Activated naive CD4-positive, alpha-beta T cell treated with anti-CD3 and anti-CD28 coated beads, Interleukin-2, amount 50 U/mL, for 72 hours (primary cell): ENCODE results near the gene PCDHGB4. TPM values are rescaled to one million over a fixed set of nuclear protein-coding genes. Genes with fewer than 3 reads are reported as not detected.
"Not testable (repeated sequence)": the region's sequence is repeated elsewhere in the genome, so short reads cannot be mapped to it uniquely, and the experiment has no call there.

Source experiments
- ATAC-seq, 2 donors: fragments of 150-1000 bp; cut with Tn5 transposase; 2 replicates each; pipeline ENCODE4 v1.10.0; 2021; ENCODE audit warnings: mild to moderate bottlenecking in 2 of 2, moderate library complexity in 2 of 2
- DNase-seq, 2 donors: peaks; one replicate each; pipeline ENCODE4 v3.0.0; 2021 to 2022; ENCODE audit warnings: low spot score in 2 of 2
- H3K27ac Mint-ChIP-seq, 2 donors: one replicate each; pipeline ENCODE4 v1.8.0; 2022; ENCODE audit warnings: mild to moderate bottlenecking in 2 of 2, mixed read lengths in 2 of 2
- H3K36me3 Mint-ChIP-seq, 2 donors: one replicate each; pipeline ENCODE4 v1.8.0; 2022; ENCODE audit warnings: mixed read lengths in 2 of 2
- H3K9me3 Mint-ChIP-seq, 2 donors: one replicate each; pipeline ENCODE4 v1.8.0; 2022; ENCODE audit warnings: mixed read lengths in 2 of 2
- total RNA-seq, 2 donors: library from RNA; stranded (reverse); gene quantifications; one replicate each; pipeline ENCODE4 v1.2.3, GENCODE V29; 2022

PCDHGB4 gene
- total RNA-seq, 2 donors from 2014 or later = not detected

DNA sequence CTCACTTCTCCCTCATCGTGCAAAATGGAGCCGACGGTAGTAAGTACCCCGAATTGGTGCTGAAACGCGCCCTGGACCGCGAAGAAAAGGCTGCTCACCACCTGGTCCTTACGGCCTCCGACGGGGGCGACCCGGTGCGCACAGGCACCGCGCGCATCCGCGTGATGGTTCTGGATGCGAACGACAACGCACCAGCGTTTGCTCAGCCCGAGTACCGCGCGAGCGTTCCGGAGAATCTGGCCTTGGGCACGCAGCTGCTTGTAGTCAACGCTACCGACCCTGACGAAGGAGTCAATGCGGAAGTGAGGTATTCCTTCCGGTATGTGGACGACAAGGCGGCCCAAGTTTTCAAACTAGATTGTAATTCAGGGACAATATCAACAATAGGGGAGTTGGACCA lies 43.8 kb downstream of the PCDHGB4 start:
- DNase-seq = no peak
- peak in 1 of 2 donors; percentile 37 for ATAC-seq
- Mint-ChIP-seq H3K36me3 (peaks cover 36 to 58% of the 10 kb centered on the region in 2 donors), H3K9me3 (peaks cover 26 to 35% of the 10 kb centered on the region in 2 donors), H3K27ac (no peak overlapping the region)

DNA sequence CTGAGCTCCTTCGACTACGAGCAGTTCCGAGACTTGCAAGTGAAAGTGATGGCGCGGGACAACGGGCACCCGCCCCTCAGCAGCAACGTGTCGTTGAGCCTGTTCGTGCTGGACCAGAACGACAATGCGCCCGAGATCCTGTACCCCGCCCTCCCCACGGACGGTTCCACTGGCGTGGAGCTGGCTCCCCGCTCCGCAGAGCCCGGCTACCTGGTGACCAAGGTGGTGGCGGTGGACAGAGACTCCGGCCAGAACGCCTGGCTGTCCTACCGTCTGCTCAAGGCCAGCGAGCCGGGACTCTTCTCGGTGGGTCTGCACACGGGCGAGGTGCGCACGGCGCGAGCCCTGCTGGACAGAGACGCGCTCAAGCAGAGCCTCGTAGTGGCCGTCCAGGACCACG lies 44.8 kb downstream of the PCDHGB4 start:
- H3K36me3 Mint-ChIP-seq = peaks cover 36 to 51% of the 10 kb centered on the region in 2 donors
- H3K9me3 Mint-ChIP-seq = peaks cover 20 to 31% of the 10 kb centered on the region in 2 donors
- ATAC-seq, H3K27ac Mint-ChIP-seq, DNase-seq: not testable (repeated sequence)

DNA sequence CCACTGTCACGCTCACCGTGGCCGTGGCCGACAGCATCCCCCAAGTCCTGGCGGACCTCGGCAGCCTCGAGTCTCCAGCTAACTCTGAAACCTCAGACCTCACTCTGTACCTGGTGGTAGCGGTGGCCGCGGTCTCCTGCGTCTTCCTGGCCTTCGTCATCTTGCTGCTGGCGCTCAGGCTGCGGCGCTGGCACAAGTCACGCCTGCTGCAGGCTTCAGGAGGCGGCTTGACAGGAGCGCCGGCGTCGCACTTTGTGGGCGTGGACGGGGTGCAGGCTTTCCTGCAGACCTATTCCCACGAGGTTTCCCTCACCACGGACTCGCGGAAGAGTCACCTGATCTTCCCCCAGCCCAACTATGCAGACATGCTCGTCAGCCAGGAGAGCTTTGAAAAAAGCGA lies 45.2 kb downstream of the PCDHGB4 start:
- not testable (repeated sequence) for ATAC-seq, H3K27ac Mint-ChIP-seq, DNase-seq
- peaks cover 20 to 31% of the 10 kb centered on the region in 2 donors for H3K9me3 Mint-ChIP-seq
- peaks cover 36 to 48% of the 10 kb centered on the region in 2 donors for H3K36me3 Mint-ChIP-seq

DNA sequence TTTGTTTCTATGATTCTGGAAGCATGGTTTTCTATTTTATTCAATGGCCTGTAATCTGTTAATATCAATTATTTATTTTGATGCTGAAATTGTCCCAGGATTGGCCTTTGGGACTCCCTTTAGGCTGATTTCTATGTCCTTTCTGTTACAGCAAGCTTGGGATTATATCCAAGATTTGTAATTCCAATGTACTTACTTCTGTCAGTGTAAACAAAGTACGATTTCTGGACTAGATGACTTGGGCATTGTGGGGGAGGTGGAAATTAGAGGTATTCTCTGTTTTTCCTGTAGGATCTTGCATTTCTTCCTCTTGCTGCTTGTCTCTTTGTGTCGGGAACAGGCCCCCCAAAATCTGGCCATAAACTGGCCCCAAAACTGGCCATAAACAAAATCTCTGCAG lies 46.5 kb downstream of the PCDHGB4 start:
- DNase-seq (no peak), ATAC-seq (no peak)
- H3K27ac Mint-ChIP-seq = no peak overlapping the region
- peaks cover 16 to 25% of the 10 kb centered on the region in 2 donors for H3K9me3 Mint-ChIP-seq
- peaks cover 29 to 37% of the 10 kb centered on the region in 2 donors for H3K36me3 Mint-ChIP-seq

DNA sequence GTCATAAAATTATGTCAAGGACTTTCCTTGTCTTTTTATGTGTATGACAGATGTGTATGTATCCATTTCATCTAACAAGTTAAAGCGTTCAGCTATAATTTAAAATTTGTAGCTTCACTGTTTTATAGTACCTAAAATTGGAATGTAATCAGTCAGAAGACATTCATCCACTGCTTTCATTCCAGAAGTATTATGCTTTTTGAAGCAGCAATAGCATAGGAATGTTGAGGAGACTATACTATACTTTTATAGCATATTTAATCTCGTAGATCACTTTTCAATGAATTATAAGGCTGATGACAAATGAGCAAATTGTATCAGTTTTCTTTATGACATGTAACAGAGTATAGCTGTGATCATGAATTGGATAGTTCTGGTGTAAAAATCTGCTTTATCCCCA lies 49.7 kb downstream of the PCDHGB4 start:
- DNase-seq (no peak), ATAC-seq (no peak)
- Mint-ChIP-seq H3K27ac (no peak overlapping the region), H3K36me3 (peaks cover 13 to 17% of the 10 kb centered on the region in 2 donors), H3K9me3 (peaks cover 3 to 11% of the 10 kb centered on the region in 2 donors)

GRCh38 chr5:141439411-141440141 lies 52.1 kb downstream of the PCDHGB4 start:
- Mint-ChIP-seq H3K27ac (no peak overlapping the region), H3K36me3 (peaks cover 4 to 6% of the 10 kb centered on the region in 2 donors), H3K9me3 (peaks cover 3 to 5% of the 10 kb centered on the region in 2 donors)
- DNase-seq = no peak
- ATAC-seq = no peak

Other genes with a start within 250 kb of the PCDHGB4 start
- gene PCDHB6, start 237.6 kb upstream of the PCDHGB4 start, total RNA-seq = not detected
- gene PCDHB7, start 215.1 kb upstream of the PCDHGB4 start, total RNA-seq = not detected
- gene PCDHB8, start 209.9 kb upstream of the PCDHGB4 start, total RNA-seq = not detected
- not detected for gene PCDHB16, start 205.3 kb upstream of the PCDHGB4 start, total RNA-seq
- gene PCDHB9, start 200.5 kb upstream of the PCDHGB4 start, total RNA-seq = not detected
- not detected for gene PCDHB10, start 195.3 kb upstream of the PCDHGB4 start, total RNA-seq
- gene PCDHB11, start 188.1 kb upstream of the PCDHGB4 start, total RNA-seq = not detected
- gene PCDHB12, start 179.0 kb upstream of the PCDHGB4 start, total RNA-seq = not detected
- gene PCDHB13, start 173.8 kb upstream of the PCDHGB4 start, total RNA-seq = not detected
- not detected for gene PCDHB14, start 164.4 kb upstream of the PCDHGB4 start, total RNA-seq
- not detected for gene PCDHB15, start 142.3 kb upstream of the PCDHGB4 start, total RNA-seq
- gene SLC25A2, start 83.6 kb upstream of the PCDHGB4 start, total RNA-seq = under 1 TPM in 1 of 2 donors, not detected in 1; 0.23 TPM
- 10 to 100 TPM; 44.7 to 46.7 TPM for gene TAF7, start 66.9 kb upstream of the PCDHGB4 start, total RNA-seq
- gene PCDHGA1, start 57.2 kb upstream of the PCDHGB4 start, total RNA-seq = under 1 TPM in 1 of 2 donors, not detected in 1; 0.11 TPM
- not detected for gene PCDHGA2, start 48.9 kb upstream of the PCDHGB4 start, total RNA-seq
- gene PCDHGA3, start 43.9 kb upstream of the PCDHGB4 start, total RNA-seq = not detected
- not detected for gene PCDHGB1, start 37.6 kb upstream of the PCDHGB4 start, total RNA-seq
- not detected for gene PCDHGA4, start 32.7 kb upstream of the PCDHGB4 start, total RNA-seq
- gene PCDHGB2, start 27.7 kb upstream of the PCDHGB4 start, total RNA-seq = under 1 TPM; 0.12 to 0.20 TPM
- gene PCDHGA5, start 23.5 kb upstream of the PCDHGB4 start, total RNA-seq = under 1 TPM in 1 of 2 donors, not detected in 1; 0.09 TPM
- gene PCDHGB3, start 17.5 kb upstream of the PCDHGB4 start, total RNA-seq = under 1 TPM; 0.09 to 0.14 TPM
- gene PCDHGA6, start 13.8 kb upstream of the PCDHGB4 start, total RNA-seq = under 1 TPM; 0.08 to 0.09 TPM
- not detected for gene PCDHGA7, start 5.0 kb upstream of the PCDHGB4 start, total RNA-seq
- not detected for gene PCDHGA8, start 4.9 kb downstream of the PCDHGB4 start, total RNA-seq
- under 1 TPM in 1 of 2 donors, not detected in 1; 0.12 TPM for gene PCDHGB5, start 10.2 kb downstream of the PCDHGB4 start, total RNA-seq
- gene PCDHGA9, start 15.1 kb downstream of the PCDHGB4 start, total RNA-seq = under 1 TPM in 1 of 2 donors, not detected in 1; 0.23 TPM
- gene PCDHGB6, start 20.3 kb downstream of the PCDHGB4 start, total RNA-seq = under 1 TPM in 1 of 2 donors, not detected in 1; 0.08 TPM
- not detected for gene PCDHGA10, start 25.3 kb downstream of the PCDHGB4 start, total RNA-seq
- gene PCDHGB7, start 30.0 kb downstream of the PCDHGB4 start, total RNA-seq = under 1 TPM in 1 of 2 donors, not detected in 1; 0.08 TPM
- under 1 TPM; 0.09 to 0.14 TPM for gene PCDHGA11, start 33.4 kb downstream of the PCDHGB4 start, total RNA-seq
- gene PCDHGA12, start 42.8 kb downstream of the PCDHGB4 start, total RNA-seq = under 1 TPM; 0.10 to 0.16 TPM
- gene PCDHGC3, start 88.3 kb downstream of the PCDHGB4 start, total RNA-seq = under 1 TPM in 1 of 2 donors, not detected in 1; 0.19 TPM
- not detected for gene PCDHGC4, start 97.3 kb downstream of the PCDHGB4 start, total RNA-seq
- gene PCDHGC5, start 101.4 kb downstream of the PCDHGB4 start, total RNA-seq = not detected
- 100 to 1,000 TPM; 184 to 216 TPM for gene DIAPH1, start 231.3 kb downstream of the PCDHGB4 start, total RNA-seq
- gene HDAC3, start 249.2 kb downstream of the PCDHGB4 start, total RNA-seq = 100 to 1,000 TPM in 1 of 2 donors, 10 to 100 TPM in 1; 70.7 to 110 TPM
- gene RELL2, start 249.3 kb downstream of the PCDHGB4 start, total RNA-seq = 10 to 100 TPM; 22.2 to 34.2 TPM